ENCODE measurements around the gene SMG9.
"Not testable (repeated sequence)": the region's sequence is repeated elsewhere in the genome, so short reads cannot be mapped to it uniquely, and the experiment has no call there.

SMG9 gene

GRCh38 chr19:43777163-43777695, 22.5 kb upstream of the SMG9 start:
- H3K9me3 ChIP-seq (ENCODE audit: severe bottlenecking): no peaks in the 10 kb centered on the region
- no peak overlapping the region for H3K4me3 ChIP-seq (ENCODE audit: low read depth, low read length)

GRCh38 chr19:43776286-43776685, 21.5 kb upstream of the SMG9 start:
- Histone ChIP-seq H3K9me3 (ENCODE audit: severe bottlenecking) (no peaks in the 10 kb centered on the region), H3K36me3 (no peaks in the 10 kb centered on the region), H3K27ac (no peak overlapping the region), H3K4me3 (ENCODE audit: low read depth, low read length) (no peak overlapping the region), H3K27me3 (ENCODE audit: insufficient read depth, low read depth, severe bottlenecking) (no peaks in the 10 kb centered on the region)
- TF ChIP-seq CTCF (IDR thresholded peaks at IDR 0.05; ENCODE audit: low read depth, low read length): no peak
- DNase-seq: no peak

More at GRCh38 chr19:43777163-43777695, 22.5 kb upstream of the SMG9 start:
- no peak for DNase-seq
- H3K27ac ChIP-seq: no peak overlapping the region
- TF ChIP-seq CTCF (IDR thresholded peaks at IDR 0.05; ENCODE audit: low read depth, low read length): no peak
- H3K27me3 ChIP-seq (ENCODE audit: insufficient read depth, low read depth, severe bottlenecking): no peaks in the 10 kb centered on the region
- no peaks in the 10 kb centered on the region for H3K36me3 ChIP-seq

DNA sequence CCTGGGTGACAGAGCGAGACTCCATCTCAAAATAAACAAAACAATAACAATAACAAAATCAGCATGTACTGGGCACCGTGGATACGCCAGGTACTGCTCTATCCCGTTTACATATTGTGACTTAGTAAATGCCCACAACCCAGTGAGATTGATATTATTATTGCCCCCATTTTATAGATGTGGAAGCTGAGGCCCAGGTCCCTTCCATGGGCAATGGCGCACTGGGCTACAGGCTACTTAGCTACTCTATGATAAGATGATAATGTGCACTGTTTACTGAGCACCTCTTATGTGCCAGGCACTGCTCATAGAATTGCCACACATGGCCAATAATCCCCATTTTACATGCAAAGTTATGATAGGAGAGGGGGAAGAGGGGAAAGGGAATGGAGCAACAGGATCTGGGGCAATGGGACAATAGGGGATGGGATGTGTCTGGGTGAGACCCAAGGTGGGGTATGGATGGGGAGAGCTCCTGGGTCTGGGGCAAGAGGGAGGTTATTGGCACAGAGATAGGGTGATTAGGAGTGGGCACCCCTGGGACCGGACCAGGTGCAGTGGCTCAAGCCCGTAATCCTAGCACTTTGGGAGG, 20.6 kb upstream of the SMG9 start:
- H3K9me3 ChIP-seq (ENCODE audit: severe bottlenecking): no peaks in the 10 kb centered on the region
- H3K36me3 ChIP-seq: no peaks in the 10 kb centered on the region
- TF ChIP-seq CTCF (IDR thresholded peaks at IDR 0.05; ENCODE audit: low read depth, low read length): no peak

DNA sequence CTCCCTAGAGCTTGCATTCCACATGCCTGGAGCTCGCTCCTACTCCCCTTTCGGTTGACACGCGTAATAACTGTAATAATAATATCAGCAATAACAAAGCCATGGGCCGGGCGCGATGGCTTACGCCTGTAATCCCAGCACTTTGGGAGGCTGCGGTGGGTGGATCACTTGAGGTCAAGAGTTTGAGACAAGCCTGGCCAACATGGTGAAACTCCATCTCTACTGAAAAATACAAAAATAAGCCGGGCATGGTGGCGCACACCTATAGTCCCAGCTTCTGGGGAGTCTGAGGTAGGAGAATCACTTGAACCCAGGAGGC, 20.1 kb upstream of the SMG9 start:
- H3K4me3 ChIP-seq (ENCODE audit: low read depth, low read length); H3K9me3 ChIP-seq (ENCODE audit: severe bottlenecking); DNase-seq; H3K27ac ChIP-seq; H3K36me3 ChIP-seq; H3K27me3 ChIP-seq (ENCODE audit: insufficient read depth, low read depth, severe bottlenecking): not testable (repeated sequence)

More for the DNA sequence above, 20.6 kb upstream of the SMG9 start:
- DNase-seq: no peak
- Histone ChIP-seq H3K27me3 (ENCODE audit: insufficient read depth, low read depth, severe bottlenecking) (no peaks in the 10 kb centered on the region), H3K27ac (no peak overlapping the region), H3K4me3 (ENCODE audit: low read depth, low read length) (no peak overlapping the region)

GRCh38 chr19:43774103-43774939, 19.6 kb upstream of the SMG9 start:
- Histone ChIP-seq H3K36me3 (no peaks in the 10 kb centered on the region), H3K9me3 (ENCODE audit: severe bottlenecking) (no peaks in the 10 kb centered on the region), H3K4me3 (ENCODE audit: low read depth, low read length) (no peak overlapping the region), H3K27ac (no peak overlapping the region), H3K27me3 (ENCODE audit: insufficient read depth, low read depth, severe bottlenecking) (no peaks in the 10 kb centered on the region)
- no peak for DNase-seq
- TF ChIP-seq CTCF (IDR thresholded peaks at IDR 0.05; ENCODE audit: low read depth, low read length): no peak

GRCh38 chr19:43773725-43774102, 19.0 kb upstream of the SMG9 start:
- no peak for TF ChIP-seq CTCF (IDR thresholded peaks at IDR 0.05; ENCODE audit: low read depth, low read length)
- H3K27me3 ChIP-seq (ENCODE audit: insufficient read depth, low read depth, severe bottlenecking): no peaks in the 10 kb centered on the region
- no peak overlapping the region for H3K4me3 ChIP-seq (ENCODE audit: low read depth, low read length)
- DNase-seq: no peak
- no peaks in the 10 kb centered on the region for H3K36me3 ChIP-seq
- H3K27ac ChIP-seq: no peak overlapping the region
- no peaks in the 10 kb centered on the region for H3K9me3 ChIP-seq (ENCODE audit: severe bottlenecking)
